Ectodermal cell (in vitro differentiated cells): ENCODE data around the gene TNFRSF25.
"Not testable (repeated sequence)": the region's sequence is repeated elsewhere in the genome, so short reads cannot be mapped to it uniquely, and the experiment has no call there.

ENCODE experiments used
- H3K27ac ChIP-seq: 2 replicates; pipeline ENCODE4 v1.7.0; 2013; ENCODE audit warnings: mild to moderate bottlenecking, low read depth, low read length; ENCODE audit not compliant: insufficient read depth, poor library complexity, severe bottlenecking
- H3K27me3 ChIP-seq: 2 replicates; pipeline ENCODE4 v1.7.0; 2013; ENCODE audit warnings: mild to moderate bottlenecking, low read length; ENCODE audit not compliant: insufficient read depth, control insufficient read depth, poor library complexity, severe bottlenecking
- H3K36me3 ChIP-seq: one replicate; pipeline ENCODE4 v1.7.0; 2013; ENCODE audit warnings: low read length; ENCODE audit not compliant: control insufficient read depth, insufficient read depth
- H3K4me1 ChIP-seq: one replicate; pipeline ENCODE4 v1.7.0; 2013; ENCODE audit warnings: low read length; ENCODE audit not compliant: control insufficient read depth, insufficient read depth
- H3K4me3 ChIP-seq: 2 replicates; pipeline ENCODE4 v1.7.0; 2013; ENCODE audit warnings: low read depth, low read length, control low read depth; ENCODE audit not compliant: insufficient read depth
- H3K9me3 ChIP-seq: 2 replicates; pipeline ENCODE4 v1.7.0; 2013; ENCODE audit warnings: mild to moderate bottlenecking, low read length, moderate library complexity; ENCODE audit not compliant: control insufficient read depth
- WGBS, 2 experiments: methylation state at CpG; one replicate each; pipeline ENCODE4 v1.1.7; 2013; ENCODE audit warnings: missing lambda C conversion rate in 2 of 2; 5-methylcytosine and 5-hydroxymethylcytosine counted together

Gene TNFRSF25

GRCh38 chr1:6461538-6462411, 4.2 kb downstream of the TNFRSF25 start:
- H3K9me3 ChIP-seq, result no peaks in the 10 kb centered on the region
- 96 to 97% methylated on average over 48 of the region's 48 CpGs for WGBS, 2 experiments
- peaks cover 17% of the 10 kb centered on the region for H3K27me3 ChIP-seq
- no peak overlapping the region for H3K4me3 ChIP-seq
- H3K36me3 ChIP-seq, result no peaks in the 10 kb centered on the region
- no peak overlapping the region for H3K27ac ChIP-seq
- no peaks in the 10 kb centered on the region for H3K4me1 ChIP-seq

DNA sequence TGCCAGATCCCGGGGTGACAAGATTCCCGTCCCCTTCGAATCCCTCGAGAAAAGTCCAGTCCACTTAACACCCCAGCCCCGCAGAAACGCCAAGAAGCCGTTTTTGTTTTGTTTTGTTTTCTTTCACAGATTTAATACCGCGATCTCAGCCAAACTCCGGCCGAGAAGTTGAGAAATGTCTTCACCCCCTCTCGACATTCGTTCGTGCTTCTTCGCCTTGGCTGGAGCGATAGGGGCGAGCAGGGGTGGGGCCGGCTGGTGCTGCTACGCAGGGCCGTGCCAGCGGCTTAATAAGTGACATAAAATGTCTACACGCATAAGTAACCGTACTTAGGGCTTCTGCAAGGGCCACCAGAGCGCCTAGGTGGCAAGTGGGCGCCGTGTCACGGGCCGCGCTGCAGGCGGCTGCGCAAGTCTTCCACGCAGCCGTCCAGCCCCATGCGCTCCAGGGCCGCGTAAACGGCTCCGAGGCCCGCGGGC, 4.9 kb downstream of the TNFRSF25 start:
- Histone ChIP-seq H3K27ac (no peak overlapping the region), H3K4me1 (no peaks in the 10 kb centered on the region), H3K4me3 (no peak overlapping the region), H3K27me3 (peaks cover 21% of the 10 kb centered on the region), H3K36me3 (no peaks in the 10 kb centered on the region), H3K9me3 (no peaks in the 10 kb centered on the region)
- 96% methylated on average over 40 of the region's 40 CpGs for WGBS, 2 experiments

- 69 to 73% methylated on average over 39 of the region's 39 CpGs for WGBS, 2 experiments
These were observed 5.5 kb downstream of the TNFRSF25 start for GRCh38 chr1:6460301-6461050.

DNA sequence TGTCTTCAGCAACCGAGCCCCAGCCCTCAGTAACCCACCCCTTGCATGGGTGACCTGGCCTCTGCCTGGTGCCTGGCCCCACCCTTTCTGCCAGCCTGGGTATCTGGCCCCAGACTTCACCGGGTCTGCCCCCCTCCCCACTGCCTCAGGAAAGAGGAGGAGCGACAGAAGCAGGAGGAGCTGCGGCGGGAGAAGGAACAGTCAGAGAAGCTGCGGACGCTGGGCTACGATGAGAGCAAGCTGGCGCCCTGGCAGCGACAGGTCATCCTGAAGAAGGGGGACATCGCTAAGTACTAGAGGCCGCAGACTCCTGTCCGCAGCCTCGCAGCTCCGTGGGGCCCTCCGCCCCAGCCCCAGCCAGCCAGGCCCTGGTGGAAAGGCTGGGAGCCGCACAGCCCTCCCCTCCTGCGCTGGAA, 6.1 kb downstream of the TNFRSF25 start:
- Histone ChIP-seq H3K4me1 (no peaks in the 10 kb centered on the region), H3K4me3 (no peak overlapping the region), H3K36me3 (no peaks in the 10 kb centered on the region), H3K27ac (no peak overlapping the region), H3K27me3 (peaks cover 24% of the 10 kb centered on the region), H3K9me3 (no peaks in the 10 kb centered on the region)
- WGBS, 2 experiments, result 47 to 48% methylated on average over 18 of the region's 18 CpGs

More at GRCh38 chr1:6460301-6461050, 5.5 kb downstream of the TNFRSF25 start:
- no peaks in the 10 kb centered on the region for H3K4me1 ChIP-seq
- no peak overlapping the region for H3K27ac ChIP-seq
- peaks cover 21% of the 10 kb centered on the region for H3K27me3 ChIP-seq
- no peaks in the 10 kb centered on the region for H3K9me3 ChIP-seq
- H3K36me3 ChIP-seq, result no peaks in the 10 kb centered on the region
- no peak overlapping the region for H3K4me3 ChIP-seq

- Histone ChIP-seq H3K27me3 (peaks cover 53% of the 10 kb centered on the region), H3K27ac (no peak overlapping the region), H3K36me3 (no peaks in the 10 kb centered on the region), H3K4me3 (no peak overlapping the region), H3K9me3 (no peaks in the 10 kb centered on the region), H3K4me1 (peaks cover 6% of the 10 kb centered on the region)
- 77 to 81% methylated on average over 11 of the region's 11 CpGs for WGBS, 2 experiments
These were observed 9.0 kb downstream of the TNFRSF25 start for GRCh38 chr1:6456800-6457466.

DNA sequence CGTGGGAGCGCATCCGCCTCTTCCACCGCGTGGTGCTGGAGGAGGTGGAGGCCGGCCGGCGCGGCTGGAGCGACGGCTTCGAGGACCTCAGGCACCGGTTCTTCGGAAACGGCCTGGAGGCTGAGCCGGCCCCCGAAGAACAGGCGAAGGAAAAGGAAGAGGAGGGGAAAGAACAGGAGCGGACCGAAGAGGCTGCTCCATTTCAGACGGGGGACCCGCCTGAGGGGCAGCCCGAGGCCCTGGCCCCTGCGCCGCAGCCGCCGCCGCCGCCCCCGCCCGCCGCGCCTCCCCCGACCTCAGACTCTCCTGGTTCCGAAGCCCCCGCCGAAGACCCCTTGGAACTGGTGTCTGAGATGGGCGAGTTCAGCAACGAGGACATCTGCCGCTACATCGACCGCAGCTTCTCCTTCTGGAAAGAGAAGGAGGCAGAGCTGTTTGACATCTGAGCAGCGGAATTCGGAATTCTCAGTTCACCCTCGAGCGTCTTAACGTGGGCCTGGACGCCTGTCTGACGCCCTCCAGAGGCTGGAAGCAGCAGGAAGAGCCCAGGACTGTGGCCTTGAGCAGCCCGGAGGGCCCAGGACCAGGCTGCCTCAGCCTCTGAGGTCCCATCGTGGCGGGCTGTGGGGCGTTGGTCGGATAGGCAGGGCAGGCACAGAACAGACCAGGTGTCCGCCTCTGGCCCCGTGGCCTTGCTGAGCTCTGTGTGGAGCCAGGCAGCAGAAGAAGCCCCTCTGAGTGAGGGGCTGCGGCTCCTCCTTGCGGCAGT, 10.0 kb downstream of the TNFRSF25 start:
- WGBS, 2 experiments, result 86% methylated on average over 58 of the region's 58 CpGs
- not testable (repeated sequence) for H3K4me1 ChIP-seq

GRCh38 chr1:6454856-6455751, 10.9 kb downstream of the TNFRSF25 start:
- H3K27me3 ChIP-seq, result peaks cover 67% of the 10 kb centered on the region
- H3K4me3 ChIP-seq, result no peak overlapping the region
- no peak overlapping the region for H3K27ac ChIP-seq
- H3K36me3 ChIP-seq, result no peaks in the 10 kb centered on the region
- H3K4me1 ChIP-seq, result peaks cover 13% of the 10 kb centered on the region
- WGBS, 2 experiments, result 14 to 15% methylated on average over 115 of the region's 115 CpGs
- no peaks in the 10 kb centered on the region for H3K9me3 ChIP-seq

More for the DNA sequence above, 10.0 kb downstream of the TNFRSF25 start:
- not testable (repeated sequence) for H3K36me3 ChIP-seq, H3K9me3 ChIP-seq, H3K27ac ChIP-seq, H3K4me3 ChIP-seq
- H3K27me3 ChIP-seq, result peaks cover 59% of the 10 kb centered on the region

- not testable (repeated sequence) for H3K27ac ChIP-seq, H3K9me3 ChIP-seq, H3K36me3 ChIP-seq, H3K4me3 ChIP-seq
- Histone ChIP-seq H3K27me3 (peaks cover 74% of the 10 kb centered on the region), H3K4me1 (peaks cover 23% of the 10 kb centered on the region)
- WGBS, 2 experiments, result 23 to 25% methylated on average over 85 of the region's 85 CpGs
These were observed 11.8 kb downstream of the TNFRSF25 start for GRCh38 chr1:6453895-6454855.
